NT2/D1 (cell line): Measurements from ENCODE around the gene TERB2.

Experiments used
- SUZ12 ChIP-seq: IDR thresholded peaks from 2 replicates; pipeline ENCODE4 v1.6.1; 2011; ENCODE audit not compliant: insufficient read length, insufficient read depth; ENCODE audit errors: extremely low read depth
- YY1 ChIP-seq: IDR thresholded peaks from 2 replicates; pipeline ENCODE4 v1.6.1; 2011; ENCODE audit not compliant: insufficient read length, insufficient read depth

DNA sequence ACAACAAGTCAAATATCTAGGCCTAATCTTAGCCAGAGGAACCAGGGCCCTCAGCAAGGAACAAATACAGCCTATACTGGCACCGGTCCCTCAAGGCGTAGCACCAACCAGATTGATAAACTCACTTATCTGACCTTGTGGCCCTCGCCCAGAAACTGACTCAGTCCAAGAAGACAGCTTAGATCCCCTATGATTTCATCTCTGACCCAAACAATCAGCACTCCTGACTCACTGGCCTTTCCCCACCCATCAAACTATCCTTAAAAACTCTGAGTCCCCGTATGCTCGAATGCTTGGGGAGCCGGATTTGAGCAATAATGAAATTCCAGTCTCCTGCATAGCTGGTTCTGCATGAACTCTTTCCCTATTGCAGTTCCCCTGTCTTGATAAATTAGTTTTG, 64.9 kb downstream of the TERB2 start:
- no peak for TF ChIP-seq SUZ12
- TF ChIP-seq YY1 = no peak
